Glomerular visceral epithelial cell (primary cell): Measurements from ENCODE around the gene CECR2.

ENCODE experiments used
- DNase-seq: peaks from one replicate; pipeline ENCODE4 v3.0.0-alpha.2; 2016; ENCODE audit errors: extremely low spot score

Gene CECR2

DNA sequence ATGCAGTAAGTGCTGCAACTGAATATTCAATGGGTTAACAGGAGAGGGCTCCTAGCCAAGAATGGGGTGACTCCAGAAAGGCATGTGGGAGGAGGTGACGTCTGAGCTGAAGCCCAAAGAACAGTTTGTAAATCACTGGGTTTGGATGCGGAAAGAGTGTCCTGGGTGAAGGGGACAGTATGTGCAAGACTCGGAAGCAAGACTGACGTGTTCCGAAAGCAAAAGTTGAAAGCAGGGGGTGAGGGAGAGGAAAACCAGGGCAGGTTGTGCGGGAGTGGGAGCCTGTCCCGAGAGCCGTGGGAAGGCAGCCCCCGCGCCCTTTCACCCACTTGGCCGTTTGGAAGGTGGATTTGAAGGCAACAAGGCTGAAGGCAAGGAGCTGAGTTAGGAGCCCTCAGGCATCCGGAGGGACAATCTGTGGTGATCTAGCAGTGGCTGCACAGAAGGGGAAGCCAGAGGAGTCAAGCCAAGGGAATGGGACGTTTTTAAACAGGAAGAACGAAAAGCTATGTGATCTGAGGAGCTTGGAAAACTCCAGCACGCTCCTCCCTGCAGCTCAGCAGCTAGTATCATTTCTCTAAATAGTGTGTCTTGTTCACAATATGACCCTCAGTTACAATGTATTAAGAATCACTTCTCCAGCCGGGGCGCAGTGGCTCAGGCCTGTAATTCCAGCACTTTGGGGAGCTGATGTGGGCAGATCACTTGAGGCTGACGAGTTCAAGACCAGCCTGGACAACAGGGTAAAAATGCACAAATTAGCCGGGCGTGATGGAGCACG is 201.8 kb downstream of the CECR2 start:
- DNase-seq, result no peak

DNA sequence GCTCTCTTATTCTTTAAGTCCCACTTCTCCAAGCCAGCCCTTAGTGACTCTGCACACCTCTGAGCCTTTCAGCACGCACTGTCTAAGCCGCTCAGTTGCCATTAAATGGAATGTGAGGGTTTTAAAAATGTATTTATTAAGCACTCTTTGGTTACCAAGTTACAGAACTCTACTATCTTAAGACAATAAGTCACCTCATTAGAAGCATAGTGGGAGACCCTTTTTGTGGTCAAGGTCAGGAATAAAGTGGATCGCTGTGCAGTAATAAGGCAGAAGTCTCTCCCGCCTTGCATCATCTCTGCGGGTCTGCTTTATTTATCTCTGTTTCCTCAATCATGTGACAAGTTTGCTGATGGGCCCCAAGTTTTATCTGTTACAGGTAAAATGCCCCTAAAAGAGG is 205.9 kb downstream of the CECR2 start:
- DNase-seq, result peak; percentile 22

DNA sequence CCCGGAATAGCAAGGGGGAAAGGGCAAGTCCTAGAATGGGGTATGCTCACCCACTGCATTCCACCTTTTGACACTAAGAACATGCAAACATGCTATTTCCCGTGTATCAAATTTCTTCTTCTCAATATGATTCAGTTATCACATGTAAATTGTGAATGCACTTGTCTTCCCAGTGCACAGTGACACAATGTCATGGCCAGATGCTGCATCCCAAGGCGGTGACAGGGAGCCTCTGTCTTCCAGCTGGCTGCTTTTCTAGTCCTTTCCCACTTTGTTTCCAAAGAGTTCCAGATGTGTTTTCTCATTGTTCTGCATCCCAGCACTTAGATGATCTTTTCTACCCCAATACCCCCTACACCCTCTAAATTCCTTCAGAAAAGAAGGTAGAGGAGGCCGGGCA is 206.4 kb downstream of the CECR2 start:
- no peak for DNase-seq

DNA sequence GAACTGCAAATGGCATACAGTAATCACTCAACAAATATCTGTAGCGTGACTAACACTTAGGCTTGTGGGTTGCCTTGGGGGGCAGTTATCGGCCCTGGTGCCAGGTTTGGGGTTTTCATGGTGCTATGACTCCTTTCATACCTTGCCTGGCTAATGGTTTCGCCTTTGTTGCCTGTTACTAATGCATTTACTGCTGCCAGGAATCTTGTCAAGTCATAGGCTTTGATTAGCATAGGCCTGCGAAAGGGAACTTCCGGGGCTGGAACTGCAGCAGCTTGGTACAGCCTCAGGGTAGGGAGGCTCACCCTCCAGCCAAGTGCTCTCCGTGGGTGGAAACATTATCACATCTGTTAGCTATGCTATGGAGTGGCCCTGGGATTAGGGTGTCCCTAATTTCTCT is 207.2 kb downstream of the CECR2 start:
- peak; percentile 94 for DNase-seq

DNA sequence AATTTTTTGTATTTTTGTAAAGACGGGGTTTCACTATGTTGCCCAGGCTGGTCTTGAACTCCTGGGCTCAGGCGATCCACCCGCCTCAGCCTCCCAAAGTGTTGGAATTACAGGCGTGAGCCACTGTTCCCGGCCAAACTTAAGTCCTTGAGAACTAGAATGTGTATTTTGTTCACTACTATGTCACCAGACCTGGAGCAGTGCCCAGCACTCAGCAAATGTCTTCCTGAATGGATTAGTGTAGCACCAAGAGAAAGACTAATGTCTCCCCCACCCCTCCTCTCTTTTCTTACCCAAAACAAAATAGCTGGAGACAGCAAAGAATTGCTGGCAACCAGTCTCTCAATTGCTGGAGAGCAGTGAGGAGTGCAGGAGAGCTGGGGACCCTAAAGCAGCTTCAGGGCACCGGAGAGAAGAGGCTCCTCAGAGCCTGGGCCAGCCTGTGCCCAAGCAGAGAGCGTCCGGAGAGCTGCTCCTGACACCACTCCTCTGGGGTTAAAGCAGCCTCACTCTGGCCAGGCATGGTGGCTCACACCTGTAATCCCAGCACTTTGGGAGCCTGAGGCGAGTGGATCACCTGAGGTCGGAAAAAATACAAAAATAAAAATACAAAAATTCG is 209.0 kb downstream of the CECR2 start:
- no peak for DNase-seq

DNA sequence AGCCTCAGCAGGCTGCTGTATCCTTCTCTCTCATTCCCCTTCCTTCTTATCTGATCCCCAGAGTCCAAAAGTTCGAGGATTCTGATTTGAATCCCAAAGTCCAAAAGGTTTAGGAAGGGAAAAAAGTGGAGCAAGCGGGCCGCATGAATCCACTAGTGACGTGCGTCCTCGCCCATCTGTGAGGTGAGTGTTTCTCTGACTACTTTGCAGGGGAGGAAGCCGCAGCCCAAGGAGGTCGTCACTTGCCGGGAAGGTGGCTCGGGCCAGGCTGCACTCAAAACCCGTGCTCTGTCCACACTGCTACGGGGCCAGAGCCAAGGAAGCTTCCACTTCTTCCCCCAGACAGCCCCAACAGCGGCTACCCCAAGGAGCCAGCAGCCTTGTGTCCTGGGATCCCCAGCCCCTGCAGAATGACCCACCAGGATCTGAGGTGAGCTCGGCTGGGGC is 210.3 kb downstream of the CECR2 start:
- no peak for DNase-seq

DNA sequence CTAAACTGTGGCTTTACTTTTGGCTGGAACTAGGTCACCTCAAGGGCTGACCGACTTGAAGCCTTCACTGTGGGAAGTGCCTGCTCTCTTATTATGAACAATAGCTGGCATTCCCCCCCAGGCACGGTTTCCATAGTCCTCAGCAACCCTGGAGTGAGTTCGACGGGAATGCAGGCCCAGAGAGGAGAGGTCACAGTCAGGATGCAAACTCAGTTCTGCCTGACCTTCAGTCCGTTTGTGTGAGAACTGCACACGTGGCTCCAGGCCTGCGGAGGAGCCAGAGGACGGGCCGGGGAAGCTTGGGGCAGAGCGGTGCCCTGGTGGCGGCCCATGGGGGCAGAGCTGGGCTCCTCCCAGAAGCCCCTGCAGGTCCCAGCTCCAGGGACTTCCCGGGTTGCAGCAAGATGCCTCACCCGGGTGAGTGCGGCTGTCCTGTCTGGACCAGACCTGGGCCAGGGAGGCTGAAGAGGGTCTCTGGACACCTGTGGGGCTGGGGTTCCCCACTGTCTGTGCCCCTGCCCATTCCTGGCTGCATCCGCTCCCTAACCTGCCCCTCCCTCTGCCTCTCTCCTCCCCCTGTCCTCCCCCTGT is 211.3 kb downstream of the CECR2 start:
- no peak for DNase-seq

DNA sequence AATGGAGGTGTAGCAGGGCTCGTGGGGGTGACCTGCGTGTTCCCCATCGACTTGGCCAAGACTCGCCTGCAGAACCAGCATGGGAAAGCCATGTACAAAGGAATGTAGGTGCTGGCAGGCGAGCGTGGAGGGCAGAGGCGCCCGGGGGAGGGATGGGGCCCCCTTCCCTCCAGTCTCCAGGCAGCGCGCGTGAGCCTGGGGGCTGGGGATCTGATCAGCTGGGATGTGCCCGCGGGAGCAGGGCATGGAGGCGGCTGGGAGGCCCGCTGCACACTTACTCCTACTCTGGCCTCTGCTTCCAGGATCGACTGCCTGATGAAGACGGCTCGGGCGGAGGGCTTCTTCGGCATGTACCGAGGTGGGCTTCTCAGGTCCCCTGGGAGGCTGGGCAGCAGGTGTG is 211.8 kb downstream of the CECR2 start:
- DNase-seq, result no peak

DNA sequence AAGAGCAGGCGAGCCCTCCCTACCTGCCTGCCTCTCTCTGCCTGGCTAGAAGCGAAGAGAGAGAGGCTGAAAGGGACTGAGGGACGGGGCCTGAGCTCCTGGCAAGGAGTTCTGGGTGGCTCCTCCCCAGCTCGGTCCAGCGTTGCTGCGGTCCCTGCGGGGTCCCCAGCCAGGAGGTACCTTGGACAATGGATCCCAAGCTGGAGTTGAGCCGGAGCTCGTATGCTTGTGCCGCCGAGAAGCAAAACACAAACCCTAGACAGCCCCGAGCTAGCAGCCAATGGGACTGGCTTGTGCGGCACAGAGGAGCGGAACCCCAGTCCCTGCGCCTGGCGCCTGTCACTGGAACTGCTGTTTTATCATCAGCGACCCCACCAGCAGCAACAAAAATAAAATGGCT is 212.4 kb downstream of the CECR2 start:
- no peak for DNase-seq

DNA sequence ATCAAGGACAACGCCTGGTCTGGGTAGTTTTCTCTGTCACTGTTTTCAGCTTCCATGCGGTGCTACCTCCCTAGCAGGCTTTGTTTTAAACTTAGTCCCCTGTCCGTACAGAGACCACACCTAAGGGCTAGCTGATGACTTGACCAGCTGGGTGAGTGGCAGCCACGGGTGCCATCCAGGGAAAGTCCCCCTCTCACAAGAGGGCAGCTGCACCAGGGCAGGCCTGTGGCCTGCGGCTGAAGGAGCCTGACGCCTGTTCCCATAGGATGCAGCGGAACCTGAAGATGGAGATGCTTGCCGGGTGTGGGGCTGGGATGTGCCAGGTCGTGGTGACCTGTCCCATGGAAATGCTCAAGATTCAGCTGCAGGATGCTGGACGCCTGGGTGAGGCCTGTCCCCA is 213.9 kb downstream of the CECR2 start:
- DNase-seq, result no peak

DNA sequence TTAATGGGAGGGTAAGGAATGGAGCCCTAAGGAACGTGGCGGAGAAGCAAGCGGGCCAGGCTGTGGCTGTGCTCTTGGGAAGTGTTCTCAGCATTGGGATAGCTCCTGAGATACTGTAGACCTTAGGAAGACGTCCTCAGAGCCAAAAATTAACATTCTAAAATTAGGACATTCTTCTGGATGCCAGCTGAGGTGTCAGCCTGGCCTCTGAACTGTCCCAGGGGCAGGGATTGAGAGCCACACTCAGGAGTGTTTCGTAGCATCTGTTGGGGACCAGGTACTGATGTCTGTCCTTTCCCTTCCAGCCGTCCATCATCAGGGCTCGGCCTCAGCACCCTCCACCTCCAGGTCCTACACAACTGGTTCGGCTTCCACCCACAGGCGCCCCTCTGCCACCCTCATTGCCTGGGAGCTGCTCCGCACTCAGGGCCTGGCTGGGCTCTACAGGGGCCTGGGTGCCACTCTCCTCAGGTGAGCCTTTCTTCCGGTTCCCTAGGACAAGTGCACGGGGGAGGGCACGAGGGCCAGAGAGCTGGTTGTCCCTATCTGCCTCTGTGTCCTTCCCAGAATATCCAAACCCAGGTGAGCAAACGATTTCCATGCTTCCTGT is 217.7 kb downstream of the CECR2 start:
- DNase-seq, result no peak

DNA sequence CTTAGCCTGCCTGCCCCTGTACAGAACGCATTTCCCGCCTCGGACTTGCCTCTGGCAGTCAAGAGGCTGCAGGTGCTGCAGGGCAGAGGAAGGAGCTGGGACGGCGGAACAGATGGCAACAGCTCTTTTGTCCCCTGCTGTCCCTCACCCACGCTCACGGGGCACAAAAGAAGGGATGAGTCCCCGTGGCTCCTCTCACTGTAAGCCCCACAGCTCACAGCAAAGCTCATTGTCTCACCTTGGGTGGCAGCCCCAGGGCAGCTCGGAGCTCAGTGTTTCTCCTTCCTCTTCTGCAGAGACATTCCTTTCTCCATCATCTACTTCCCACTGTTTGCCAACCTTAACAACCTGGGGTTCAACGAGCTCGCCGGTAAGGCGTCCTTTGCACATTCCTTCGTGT is 218.4 kb downstream of the CECR2 start:
- no peak for DNase-seq

DNA sequence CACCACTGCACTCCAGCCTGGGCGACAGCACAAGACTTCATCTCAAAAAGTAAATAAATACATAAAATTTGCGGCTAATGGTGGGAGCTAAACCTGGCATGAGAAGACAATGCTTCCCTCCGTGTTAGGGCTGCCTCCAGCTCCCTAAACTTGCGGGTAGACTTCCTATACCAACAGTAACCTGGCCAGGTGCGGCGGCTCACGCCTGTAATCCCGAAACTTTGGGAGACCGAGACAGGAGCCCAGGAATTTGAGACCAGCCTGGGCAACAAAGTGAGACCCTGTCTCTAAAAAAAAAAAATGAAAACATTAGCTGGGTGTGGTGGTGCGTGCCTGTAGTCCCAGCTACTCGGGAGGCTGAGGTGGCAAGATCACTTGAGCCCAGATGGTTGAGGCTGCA is 219.3 kb downstream of the CECR2 start:
- no peak for DNase-seq

DNA sequence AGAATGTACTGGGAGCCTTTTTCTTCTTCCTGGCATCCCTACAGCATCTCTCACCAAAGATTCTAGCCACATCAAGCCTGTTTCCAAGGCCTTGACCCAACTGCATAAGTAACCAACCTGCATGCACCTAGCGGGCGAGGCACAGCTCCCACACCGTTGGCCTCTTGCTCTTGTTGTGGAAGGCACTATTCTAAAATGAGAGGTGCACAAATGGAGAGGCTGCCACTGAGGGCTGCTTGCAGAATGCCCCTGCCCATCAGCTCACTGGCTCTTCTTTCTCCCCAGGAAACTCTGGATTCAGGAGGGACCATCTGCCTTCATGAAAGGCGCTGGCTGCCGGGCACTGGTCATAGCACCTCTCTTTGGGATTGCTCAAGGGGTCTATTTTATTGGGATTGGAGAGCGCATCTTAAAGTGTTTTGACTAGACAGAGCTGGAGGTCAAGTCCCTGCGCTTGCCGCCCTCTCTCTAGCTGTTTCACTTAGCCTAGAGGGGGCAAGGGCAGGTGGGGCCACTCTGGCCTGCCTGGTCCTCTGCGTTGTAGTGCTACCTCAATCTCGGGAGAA is 220.6 kb downstream of the CECR2 start:
- no peak for DNase-seq

DNA sequence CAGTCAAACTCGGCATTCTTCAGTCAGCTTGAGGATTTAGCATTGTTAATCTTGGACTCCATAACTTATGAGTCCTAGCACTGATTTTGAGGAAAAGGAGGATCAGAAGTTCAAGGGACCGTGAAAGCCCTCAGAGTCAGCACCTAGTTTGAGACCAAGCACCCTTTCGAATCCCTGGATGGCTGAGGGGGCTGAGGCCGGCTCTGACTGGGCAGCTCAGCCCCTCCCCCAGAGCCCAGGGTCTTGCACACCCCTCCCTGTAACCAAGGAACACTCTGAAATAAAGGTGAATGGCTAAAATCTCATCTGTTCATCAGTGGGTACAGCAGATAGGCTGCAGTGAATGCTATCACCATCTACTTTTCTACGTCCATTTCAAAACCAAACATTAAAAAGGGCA is 221.3 kb downstream of the CECR2 start:
- DNase-seq, result no peak

DNA sequence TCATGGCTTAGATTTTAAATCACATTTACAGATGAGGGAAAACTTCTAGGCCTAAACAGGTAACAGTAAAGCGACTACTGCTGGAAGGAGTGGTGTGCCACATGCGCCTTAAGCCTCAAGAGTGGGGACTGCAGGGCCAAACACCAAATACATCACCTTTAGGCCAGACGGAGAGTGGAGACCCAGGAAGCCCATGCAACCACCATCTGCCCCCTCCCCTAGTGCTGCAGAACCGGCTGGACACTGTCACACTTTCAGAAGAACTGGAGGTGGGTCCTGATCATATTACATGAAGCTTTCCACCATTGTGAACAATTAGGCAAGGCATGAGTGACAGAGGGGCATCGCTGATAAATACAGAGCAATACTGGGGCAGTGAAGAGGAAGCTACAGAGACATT is 222.9 kb downstream of the CECR2 start:
- DNase-seq, result no peak

DNA sequence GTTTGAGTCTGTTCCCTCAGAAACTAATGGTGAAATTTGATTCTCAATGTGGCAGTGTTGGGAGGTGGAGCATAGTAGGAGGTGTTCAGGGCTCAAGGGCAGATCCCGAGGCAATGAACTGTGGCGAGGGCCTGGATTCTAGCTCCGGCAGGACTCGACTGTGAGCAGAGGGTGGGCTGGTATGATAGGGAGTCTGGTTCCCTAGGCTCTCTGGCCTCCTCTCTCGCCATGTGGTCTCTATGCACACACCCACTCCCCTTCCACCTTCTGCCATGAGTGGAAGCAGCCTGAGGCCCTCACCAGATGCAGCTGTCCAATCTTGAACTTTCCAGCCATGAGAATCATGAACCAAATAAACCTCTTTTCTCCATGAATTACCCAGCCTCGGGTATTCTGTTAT is 227.0 kb downstream of the CECR2 start:
- DNase-seq, result no peak

DNA sequence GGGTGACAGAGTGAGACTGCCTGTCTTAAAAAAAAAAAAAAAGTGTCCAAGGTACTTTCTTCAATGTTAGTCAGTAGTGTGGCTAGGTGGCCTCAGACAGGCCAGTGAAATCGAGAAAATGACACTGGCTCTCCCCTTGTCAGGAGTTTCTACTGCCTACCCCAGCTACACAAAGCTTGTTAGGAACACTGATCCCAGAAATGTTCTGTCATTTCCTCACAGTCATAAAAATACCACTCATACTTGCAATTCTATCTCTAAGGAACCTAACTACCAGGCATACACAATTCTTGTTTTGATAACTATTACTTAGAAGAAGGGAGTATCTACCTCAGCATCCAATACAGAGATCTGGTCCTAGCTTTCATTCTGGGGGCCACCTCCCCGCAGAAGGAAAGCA is 228.0 kb downstream of the CECR2 start:
- DNase-seq, result no peak

DNA sequence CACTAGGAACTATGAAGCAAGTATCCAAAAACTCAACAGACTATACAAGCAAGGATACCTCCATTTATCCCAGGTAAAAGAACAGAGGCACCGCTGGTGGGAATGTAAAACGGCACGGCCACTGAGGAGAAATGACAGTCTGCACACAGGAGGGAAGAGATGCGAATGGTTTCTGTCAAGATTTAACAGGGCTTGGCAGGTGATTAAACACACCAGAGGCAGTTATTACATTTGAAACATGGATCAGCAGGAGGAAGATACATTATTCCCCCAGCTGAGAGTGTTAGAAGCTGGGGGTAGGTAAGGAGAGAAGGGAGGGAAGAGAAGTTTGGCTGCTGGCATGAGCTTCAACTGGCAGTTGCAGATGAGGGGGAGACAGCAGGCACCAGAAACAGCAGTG is 229.1 kb downstream of the CECR2 start:
- no peak for DNase-seq

DNA sequence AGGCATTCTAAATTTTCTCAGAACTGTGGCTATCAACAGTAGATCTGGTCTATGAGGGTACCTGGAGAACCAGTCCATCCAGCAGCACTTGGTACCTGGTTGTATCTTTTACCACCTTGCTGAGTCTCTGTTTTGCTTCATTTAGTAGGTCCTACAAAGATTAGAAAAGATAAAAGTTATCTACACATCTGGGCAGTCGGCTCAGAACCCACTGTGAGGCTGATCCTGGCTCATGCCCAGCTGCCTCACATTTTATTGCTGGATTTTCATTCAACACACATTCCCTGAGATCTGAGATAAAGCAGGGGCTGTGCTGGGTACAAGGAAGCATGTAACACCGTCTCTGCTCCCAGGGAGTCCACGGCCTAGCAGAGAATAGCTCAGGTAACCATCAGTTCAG is 231.8 kb downstream of the CECR2 start:
- no peak for DNase-seq

DNA sequence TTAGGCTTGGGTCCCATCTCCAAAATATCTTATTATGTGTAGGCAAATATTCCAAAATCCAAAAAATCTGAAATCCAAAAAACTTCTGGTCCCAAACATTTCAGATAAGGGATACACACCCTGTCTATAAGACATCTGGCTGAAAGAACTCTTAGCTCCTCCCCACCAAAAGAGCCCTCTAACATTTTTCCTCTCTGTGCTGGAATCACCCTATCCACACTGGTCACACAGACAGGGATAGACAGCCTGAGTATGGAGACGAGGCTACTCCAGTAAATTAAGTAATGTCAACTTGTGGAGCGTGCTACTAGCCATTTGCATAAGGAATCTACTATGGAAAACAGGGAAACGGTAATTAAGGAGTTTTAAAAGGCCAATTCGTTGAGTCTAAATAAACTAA is 234.4 kb downstream of the CECR2 start:
- no peak for DNase-seq

DNA sequence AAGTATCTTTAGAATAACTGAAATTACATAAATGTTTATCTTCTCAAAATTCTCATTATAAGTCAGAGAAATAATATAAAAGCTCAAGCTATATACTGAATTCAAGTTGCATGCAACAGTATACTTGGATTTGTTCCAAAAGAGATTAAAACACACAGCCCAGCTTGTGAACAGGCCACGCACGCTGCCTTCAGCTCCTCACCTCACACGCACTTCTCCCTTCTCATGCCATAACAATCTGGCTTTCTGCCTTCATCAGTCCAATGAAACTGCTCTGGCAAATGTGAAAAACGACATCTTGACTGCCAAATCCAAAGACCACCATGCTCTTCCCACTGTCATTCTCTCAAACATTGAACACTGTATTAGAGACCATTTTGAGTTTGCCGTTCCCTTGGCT is 237.2 kb downstream of the CECR2 start:
- DNase-seq, result no peak
